Hematopoietic multipotent progenitor cell treated with erythropoietin and hydrocortisone succinate and interleukin-3 and kit ligand, for 6 days (in vitro differentiated cells): Measurements from ENCODE around the gene CCNG2.
A peak's percentile ranks its signal among the peaks of the same experiment; 100 is the strongest.

Experiments used
- DNase-seq: peaks from one replicate; pipeline ENCODE4 v3.0.0-alpha.2; 2015

CCNG2 gene

GRCh38 chr4:77156912-77157858 lies at the start of gene CCNG2:
Gene CCNG2 (plus strand): TSS chr4:77157207. CDS start chr4:77158533, 1,326 bp downstream.
- peak; percentile 92 for DNase-seq

GRCh38 chr4:77110730-77111129 lies 46.3 kb upstream of the CCNG2 start:
- DNase-seq = no peak

- DNase-seq = no peak
These were observed 43.9 kb upstream of the CCNG2 start for GRCh38 chr4:77113069-77113468.

- DNase-seq = peak; percentile 27
These were observed 39.3 kb upstream of the CCNG2 start for GRCh38 chr4:77117721-77118120.

GRCh38 chr4:77120886-77121508 lies 36.0 kb upstream of the CCNG2 start:
- DNase-seq = no peak

GRCh38 chr4:77121736-77122240 lies 35.2 kb upstream of the CCNG2 start:
- DNase-seq = no peak

GRCh38 chr4:77122656-77123055 lies 34.4 kb upstream of the CCNG2 start:
- no peak for DNase-seq

GRCh38 chr4:77123411-77123810 lies 33.6 kb upstream of the CCNG2 start:
- DNase-seq = no peak

GRCh38 chr4:77124576-77124975 lies 32.4 kb upstream of the CCNG2 start:
- DNase-seq = no peak

- no peak for DNase-seq
These were observed 31.0 kb upstream of the CCNG2 start for GRCh38 chr4:77125961-77126360.

GRCh38 chr4:77126809-77127208 lies 30.2 kb upstream of the CCNG2 start:
- peak; percentile 82 for DNase-seq

- DNase-seq = peak; percentile 18
These were observed 29.8 kb upstream of the CCNG2 start for GRCh38 chr4:77127215-77127614.

- peak; percentile 25 for DNase-seq
These were observed 29.0 kb upstream of the CCNG2 start for GRCh38 chr4:77127837-77128621.

- DNase-seq = no peak
These were observed 24.2 kb upstream of the CCNG2 start for GRCh38 chr4:77132652-77133312.

- peak; percentile 20 for DNase-seq
These were observed 19.6 kb upstream of the CCNG2 start for GRCh38 chr4:77137448-77137847.

- no peak for DNase-seq
These were observed 14.9 kb upstream of the CCNG2 start for GRCh38 chr4:77141964-77142645.

GRCh38 chr4:77142646-77143028 lies 14.4 kb upstream of the CCNG2 start:
- DNase-seq = no peak

- no peak for DNase-seq
These were observed 13.9 kb upstream of the CCNG2 start for GRCh38 chr4:77143091-77143490.

- DNase-seq = peak; percentile 44
These were observed 11.2 kb upstream of the CCNG2 start for GRCh38 chr4:77145842-77146185.

GRCh38 chr4:77146186-77147078 lies 10.6 kb upstream of the CCNG2 start:
- DNase-seq = peak; percentile 75
